H1 (cell line): ENCODE results near the gene DEDD. TPM values are rescaled to one million over a fixed set of nuclear protein-coding genes. Genes with fewer than 3 reads are reported as not detected.

Experiments
- EP300 ChIP-seq, 2 experiments: IDR thresholded peaks; 1 replicate in 1 of 2; 2 replicates in 1 of 2; pipeline ENCODE4 v1.6.1; 2011 to 2012; ENCODE audit warnings: low read depth in 2 of 2, low read length in 2 of 2, mild to moderate bottlenecking in 2 of 2, borderline replicate concordance in 1 of 2, inconsistent platforms in 1 of 2, moderate library complexity in 1 of 2
- FOSL1 ChIP-seq: IDR thresholded peaks from 2 replicates; pipeline ENCODE4 v1.6.1; 2011; ENCODE audit warnings: mild to moderate bottlenecking, low read depth, low read length, moderate library complexity; ENCODE audit not compliant: insufficient read depth
- HDAC2 ChIP-seq, 2 experiments: fragments of 300-600 bp in 1 of 2; sonication (generic) in 1 of 2; IDR thresholded peaks; 2 replicates each; pipeline ENCODE4 v1.6.1; 2011 to 2012; ENCODE audit warnings: low read depth in 2 of 2, low read length in 2 of 2, mild to moderate bottlenecking in 2 of 2, moderate library complexity in 2 of 2, borderline replicate concordance in 1 of 2, inconsistent platforms in 1 of 2
- KDM1A ChIP-seq: fragments of 200-600, 300-600 bp; sonication (generic); IDR thresholded peaks from 2 replicates; pipeline ENCODE4 v1.7.1; 2016; ENCODE audit warnings: mild to moderate bottlenecking, low read length, borderline replicate concordance
- MAFK ChIP-seq: IDR thresholded peaks from 2 replicates; pipeline ENCODE4 v1.6.1; 2012; ENCODE audit warnings: low read depth, mild to moderate bottlenecking, improper control_type of control experiment, low read length
- SAP30 ChIP-seq: fragments of 300-600 bp; sonication (generic); IDR thresholded peaks from 2 replicates; pipeline ENCODE4 v1.7.1; 2012; ENCODE audit warnings: low read length, moderate library complexity, mild to moderate bottlenecking, inconsistent platforms; ENCODE audit not compliant: insufficient read depth, insufficient replicate concordance
- SP1 ChIP-seq: IDR thresholded peaks from 2 replicates; pipeline ENCODE4 v1.6.1; 2011; ENCODE audit warnings: low read depth, low read length
- SP4 ChIP-seq: IDR thresholded peaks from 2 replicates; pipeline ENCODE4 v1.6.1; 2012; ENCODE audit warnings: low read length, inconsistent platforms
- SRF ChIP-seq: IDR thresholded peaks from 2 replicates; pipeline ENCODE4 v1.6.1; 2011; ENCODE audit warnings: mild to moderate bottlenecking, low read depth, low read length, moderate library complexity
- polyA plus RNA-seq, 7 experiments: library from polyadenylated mRNA; depleted of rRNA in 3 of 7; stranded (reverse) in 5 of 7; unstranded in 2 of 7; fragments of >200 nt in 5 of 7; fragments of 200-250 nt in 2 of 7; gene quantifications; 1 replicate in 5 of 7; 2 replicates in 1 of 7; 4 replicates in 1 of 7; pipeline versions ENCODE4 v1.2.1 to v1.2.3, GENCODE V29; 2011 to 2013; ENCODE audit warnings: missing spikeins in 2 of 7, mixed read lengths in 2 of 7
- total RNA-seq: library from RNA; stranded (reverse); fragmentation: NEBNext Ultra II Directional; extraction: Animal tissue kit (Norgen Biotek cat#: 25700); gene quantifications from 2 replicates; pipeline ENCODE4 v1.2.1, GENCODE V29; 2021
- TF ChIP-seq, protein P1 (sequence below): IDR thresholded peaks from 2 replicates; pipeline ENCODE4 v1.6.1; 2012; ENCODE audit warnings: inconsistent platforms
- TF ChIP-seq, protein P2 (sequence below): IDR thresholded peaks from 2 replicates; pipeline ENCODE4 v1.6.1; 2012; ENCODE audit warnings: low read length, inconsistent platforms

The DEDD gene
- total and polyA plus RNA-seq, 2 of the 8 experiments (the other 6 are each of a cell fraction or from before 2014, with no cell fraction given), result 42.6 to 55.9 TPM

DNA sequence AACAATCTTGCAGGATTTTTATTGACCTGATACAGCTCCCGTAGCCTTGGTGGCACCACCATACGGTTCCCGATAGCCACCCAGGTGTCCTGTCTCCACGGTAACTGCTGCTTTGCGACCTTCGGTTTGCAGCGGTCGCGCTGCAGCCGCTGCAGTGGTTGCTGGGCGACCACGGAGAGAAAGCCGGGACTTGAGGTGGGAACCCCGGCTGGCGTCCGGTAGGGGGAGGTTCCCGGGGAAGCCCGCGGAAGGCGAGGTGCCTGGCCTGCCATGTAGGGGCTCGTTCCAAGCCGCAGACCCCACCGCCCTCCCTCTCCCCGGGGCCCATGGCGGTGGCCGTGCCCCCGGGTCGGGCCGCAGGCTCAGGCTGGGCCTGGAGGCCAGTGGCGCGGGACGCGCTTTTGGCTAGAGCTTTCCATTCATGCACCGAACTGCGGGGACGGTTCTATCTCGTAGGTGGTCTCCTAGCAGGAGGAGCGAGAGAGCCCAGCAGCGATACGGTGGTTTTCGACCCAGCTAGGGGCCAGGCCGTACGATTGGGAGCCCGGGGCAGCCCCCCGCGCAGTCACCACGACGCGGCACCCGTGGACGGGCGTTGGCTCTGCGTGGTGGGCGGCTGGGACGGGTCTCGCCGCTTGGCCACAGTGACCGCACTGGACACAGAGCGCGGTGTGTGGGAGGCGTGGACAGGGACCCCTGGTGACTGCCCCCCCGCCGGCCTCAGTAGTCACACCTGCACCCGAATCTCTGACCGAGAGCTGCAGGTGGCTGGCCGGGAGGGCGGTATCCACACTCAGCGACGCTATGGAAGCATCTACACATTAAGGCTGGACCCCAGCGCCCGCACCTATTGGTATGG lies 34.0 kb downstream of the DEDD start, which contains the start of gene KLHDC9 (continued):
- TF ChIP-seq, protein P1, sequence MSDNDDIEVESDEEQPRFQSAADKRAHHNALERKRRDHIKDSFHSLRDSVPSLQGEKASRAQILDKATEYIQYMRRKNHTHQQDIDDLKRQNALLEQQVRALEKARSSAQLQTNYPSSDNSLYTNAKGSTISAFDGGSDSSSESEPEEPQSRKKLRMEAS, result no peak
- no peak for TF ChIP-seq HDAC2 (IDR thresholded peaks at IDR 0.05; ENCODE audit: borderline replicate concordance in 1 of 2, low read depth in 2 of 2, low read length in 2 of 2)
- TF ChIP-seq SRF, result 0 out of 2 replicates have a peak, but pooled peaks have one; percentile 19
- no peak for TF ChIP-seq SP1
- TF ChIP-seq EP300 (IDR thresholded peaks at IDR 0.05; ENCODE audit: borderline replicate concordance in 1 of 2, low read depth in 2 of 2, low read length in 2 of 2), result peak in 1 of 2 experiments; percentile 33; a peak in 1 of 3 replicates
- TF ChIP-seq FOSL1, result no peak
- TF ChIP-seq MAFK, result no peak
- TF ChIP-seq KDM1A, result no peak
- TF ChIP-seq SP4, result no peak
- TF ChIP-seq, protein P2, sequence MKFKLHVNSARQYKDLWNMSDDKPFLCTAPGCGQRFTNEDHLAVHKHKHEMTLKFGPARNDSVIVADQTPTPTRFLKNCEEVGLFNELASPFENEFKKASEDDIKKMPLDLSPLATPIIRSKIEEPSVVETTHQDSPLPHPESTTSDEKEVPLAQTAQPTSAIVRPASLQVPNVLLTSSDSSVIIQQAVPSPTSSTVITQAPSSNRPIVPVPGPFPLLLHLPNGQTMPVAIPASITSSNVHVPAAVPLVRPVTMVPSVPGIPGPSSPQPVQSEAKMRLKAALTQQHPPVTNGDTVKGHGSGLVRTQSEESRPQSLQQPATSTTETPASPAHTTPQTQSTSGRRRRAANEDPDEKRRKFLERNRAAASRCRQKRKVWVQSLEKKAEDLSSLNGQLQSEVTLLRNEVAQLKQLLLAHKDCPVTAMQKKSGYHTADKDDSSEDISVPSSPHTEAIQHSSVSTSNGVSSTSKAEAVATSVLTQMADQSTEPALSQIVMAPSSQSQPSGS, result no peak
- no peak for TF ChIP-seq SAP30
